HuH-7.5 (cell line): ENCODE measurements around the gene NPAS3.

ENCODE experiments used
- DNase-seq: peaks from one replicate; pipeline ENCODE4 v3.0.0; 2011; ENCODE audit warnings: low spot score

Gene NPAS3

DNA sequence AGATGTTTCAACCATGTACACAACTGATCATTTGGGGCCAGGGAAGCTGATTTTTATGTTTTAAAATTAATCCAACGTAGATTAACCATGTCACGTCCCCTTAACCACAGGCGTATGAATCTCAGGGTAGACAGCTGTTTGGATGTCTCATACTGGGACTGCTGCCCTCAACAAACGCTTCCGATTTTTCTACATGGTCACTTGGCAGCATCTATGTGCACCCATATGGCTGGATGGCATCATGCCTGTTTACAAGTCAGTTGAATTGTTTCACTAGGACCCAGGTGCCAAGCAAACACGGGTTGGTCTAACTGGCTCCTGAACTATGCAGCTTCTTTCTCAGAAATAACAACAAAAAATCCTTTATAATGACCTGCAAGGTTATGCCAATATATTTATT, 393.8 kb downstream of the NPAS3 start:
- DNase-seq, result no peak

DNA sequence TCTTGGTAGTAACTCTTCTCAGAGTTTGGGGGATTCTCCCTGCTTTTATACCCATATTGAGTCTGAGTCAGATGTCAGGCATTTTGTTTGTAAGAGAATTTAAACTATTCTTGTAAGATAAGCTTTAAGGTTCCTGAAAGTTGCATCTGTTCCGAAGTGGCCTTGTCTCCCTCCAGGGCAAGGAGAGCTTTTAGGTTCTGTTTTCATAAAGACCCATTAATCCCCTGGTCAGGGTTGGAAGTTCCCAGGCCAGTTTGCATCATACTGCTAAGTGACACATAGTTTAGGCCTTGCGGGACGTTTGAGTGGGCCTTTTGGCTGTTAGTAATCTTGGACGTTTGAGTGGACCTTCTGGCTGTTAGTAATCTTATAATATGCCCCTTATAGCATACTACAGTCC, 396.7 kb downstream of the NPAS3 start:
- DNase-seq, result no peak

DNA sequence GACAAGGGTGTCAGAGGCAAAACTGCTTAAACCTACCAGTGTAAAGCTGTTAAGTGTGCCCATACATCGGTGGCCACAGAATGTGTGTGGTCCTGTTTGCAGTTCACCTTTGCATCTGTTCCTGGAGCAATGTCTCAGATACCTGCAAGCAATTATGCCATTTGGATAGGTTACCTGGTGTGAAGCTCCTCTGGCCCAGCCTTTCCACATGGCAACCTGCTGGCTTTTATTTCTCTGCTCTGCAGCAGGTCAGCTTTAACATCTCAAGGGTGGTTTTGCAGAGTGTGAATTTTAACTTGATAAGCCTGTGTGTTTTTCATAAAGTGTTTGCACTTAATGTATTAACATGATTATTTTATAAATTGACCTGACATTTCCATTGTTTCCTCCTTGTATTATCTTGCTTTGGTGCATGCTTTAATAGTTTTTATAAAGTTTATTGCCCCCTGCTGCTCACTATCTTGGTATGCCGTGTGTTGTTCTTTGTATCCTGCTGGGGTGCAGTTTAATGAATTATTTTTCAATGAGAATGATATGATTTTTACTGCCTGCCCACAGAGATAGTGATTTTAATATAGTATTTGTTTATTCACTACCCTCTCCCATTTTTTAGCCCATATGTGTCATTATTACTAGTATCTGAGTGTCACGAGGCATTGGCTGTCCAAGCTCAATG, 403.8 kb downstream of the NPAS3 start:
- DNase-seq, result no peak

DNA sequence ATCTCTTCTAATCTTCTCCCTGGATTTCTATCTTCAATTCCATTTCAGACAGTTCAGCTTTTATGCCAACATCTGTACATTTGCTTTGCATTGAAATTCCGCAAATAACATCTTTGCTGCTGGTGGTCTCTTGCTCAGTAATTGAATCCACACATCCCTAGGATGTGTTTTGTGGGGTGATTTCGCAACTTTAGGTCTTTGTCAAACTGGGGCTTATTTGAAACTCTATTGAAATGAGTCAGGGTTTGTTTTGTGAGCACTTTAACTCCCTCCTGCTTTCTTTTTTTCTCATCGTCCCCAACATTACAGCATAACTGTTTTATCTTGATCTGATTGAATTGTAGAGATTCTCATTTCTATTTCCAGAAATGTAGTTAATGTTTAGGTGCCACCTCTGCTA, 404.3 kb downstream of the NPAS3 start:
- no peak for DNase-seq

DNA sequence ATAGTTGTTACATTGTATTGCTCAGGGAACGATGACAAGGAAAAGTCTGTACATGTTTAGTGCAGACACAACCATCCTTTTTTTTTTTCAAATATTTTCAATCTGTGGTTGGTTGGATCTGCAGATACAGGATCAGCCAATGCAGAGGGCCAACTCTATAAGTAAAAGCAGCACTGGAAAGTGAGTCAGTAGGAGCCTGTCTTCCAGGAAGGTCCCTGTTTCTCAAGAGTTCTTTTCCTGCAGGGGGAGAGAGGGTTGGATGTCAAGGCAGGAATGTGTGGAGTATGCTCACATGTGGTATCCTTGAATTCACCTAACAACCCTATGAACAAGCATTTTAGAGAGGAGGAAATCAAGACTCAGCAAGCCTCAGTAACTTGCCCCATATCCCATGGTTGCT, 409.1 kb downstream of the NPAS3 start:
- DNase-seq, result no peak

DNA sequence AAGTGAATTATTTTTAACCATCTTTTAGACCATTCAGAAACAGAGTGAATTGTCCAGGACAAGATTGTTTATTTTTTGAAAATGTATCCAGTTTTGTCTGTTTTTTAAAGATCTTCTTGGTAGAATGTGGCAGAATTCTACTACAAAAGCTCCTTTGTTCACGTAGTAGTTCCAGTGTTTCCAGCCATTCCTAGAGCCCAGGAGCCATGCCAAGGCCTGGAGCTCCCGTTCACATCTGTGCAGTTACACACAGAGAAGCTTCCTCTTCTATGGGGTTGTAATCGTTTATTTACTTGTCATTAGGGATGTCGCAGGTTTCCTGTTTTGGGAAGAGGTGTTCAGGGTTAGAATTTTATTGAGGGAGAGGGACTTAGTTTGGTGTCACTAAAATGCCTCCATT, 409.8 kb downstream of the NPAS3 start:
- no peak for DNase-seq

DNA sequence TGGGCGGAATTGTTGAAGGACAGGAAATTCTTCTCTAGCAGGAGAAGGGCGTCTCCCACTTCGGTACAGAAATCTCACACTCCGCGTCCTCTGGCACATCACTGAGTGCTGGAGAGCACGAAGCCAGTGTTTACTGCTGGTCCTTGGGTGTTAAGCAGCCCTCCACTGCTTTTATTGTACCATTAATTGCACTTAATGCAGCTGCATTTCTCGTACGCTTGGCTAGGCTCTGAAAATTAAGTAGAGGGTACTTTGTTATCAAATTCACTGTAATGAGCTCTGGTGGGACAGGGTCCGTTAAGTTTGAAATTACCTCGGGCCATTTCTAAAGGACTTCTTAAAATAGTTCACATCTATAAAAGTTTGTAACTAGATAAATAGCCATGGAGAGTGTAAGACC, 411.2 kb downstream of the NPAS3 start:
- DNase-seq, result no peak

DNA sequence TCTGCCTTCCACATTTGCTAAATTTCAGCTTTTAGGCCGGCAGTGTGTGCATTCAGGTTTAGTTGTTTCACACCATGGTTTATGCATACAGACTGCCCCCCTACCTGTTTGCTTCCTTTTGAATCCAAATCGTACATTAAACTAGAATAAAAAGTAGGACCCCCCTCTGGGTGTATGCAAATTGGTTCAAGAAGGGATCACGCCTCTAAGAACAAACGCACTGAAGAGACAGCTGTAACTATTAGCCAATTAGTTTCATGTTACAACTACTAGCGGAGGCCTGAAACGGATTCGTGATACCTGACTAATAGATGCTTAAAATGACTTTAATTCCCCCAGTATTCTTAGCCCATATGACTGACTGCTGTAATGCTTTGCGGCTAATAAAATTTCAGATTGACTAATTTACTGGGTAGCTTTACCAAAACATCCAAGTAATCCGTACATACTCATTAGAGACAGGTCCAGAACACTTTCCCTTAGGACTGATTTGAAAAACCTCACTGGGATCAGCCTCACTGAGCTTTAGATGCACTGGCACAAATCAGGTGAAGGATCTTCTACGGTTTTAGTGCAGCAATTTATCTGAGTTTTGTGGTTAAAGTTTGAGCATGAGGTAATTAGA, 411.8 kb downstream of the NPAS3 start:
- no peak for DNase-seq

DNA sequence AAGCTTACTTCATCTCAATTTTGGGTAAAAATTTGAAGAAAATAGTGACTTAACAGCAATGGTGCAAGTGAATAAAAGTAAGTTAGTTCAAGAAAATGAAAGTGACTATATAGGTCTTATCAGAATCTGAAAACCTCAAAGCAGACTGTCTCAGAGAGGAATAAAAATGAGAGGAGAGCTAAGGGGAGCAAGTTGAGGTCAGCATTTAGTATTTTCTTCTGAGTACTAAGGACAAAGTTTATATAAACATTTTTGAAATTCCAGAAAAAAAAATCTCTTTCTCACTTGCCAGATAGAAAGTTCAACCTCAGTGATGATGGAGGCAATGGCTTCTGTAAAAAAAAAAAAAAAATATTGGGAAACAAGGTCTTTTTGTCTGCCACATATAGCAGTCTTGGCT, 414.1 kb downstream of the NPAS3 start:
- no peak for DNase-seq

DNA sequence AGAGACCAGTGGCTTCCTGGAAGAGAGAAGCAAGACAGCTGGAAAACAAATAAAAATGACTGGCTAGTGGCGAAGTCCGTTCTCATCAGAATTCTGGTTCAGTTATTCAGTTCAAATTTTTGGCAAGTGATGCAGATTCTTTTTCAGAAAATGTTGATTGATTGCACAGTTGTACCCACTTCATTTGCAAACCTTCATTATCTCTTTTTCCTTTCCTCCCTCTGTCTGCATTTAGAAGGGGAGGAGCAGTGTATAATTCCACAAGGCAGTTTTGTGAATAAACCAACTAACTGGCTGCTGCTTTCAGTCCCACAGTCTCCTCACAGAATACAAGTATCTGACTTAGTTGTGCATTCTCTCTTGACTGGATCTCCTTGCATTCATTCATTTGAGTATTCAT, 417.5 kb downstream of the NPAS3 start:
- DNase-seq, result no peak

DNA sequence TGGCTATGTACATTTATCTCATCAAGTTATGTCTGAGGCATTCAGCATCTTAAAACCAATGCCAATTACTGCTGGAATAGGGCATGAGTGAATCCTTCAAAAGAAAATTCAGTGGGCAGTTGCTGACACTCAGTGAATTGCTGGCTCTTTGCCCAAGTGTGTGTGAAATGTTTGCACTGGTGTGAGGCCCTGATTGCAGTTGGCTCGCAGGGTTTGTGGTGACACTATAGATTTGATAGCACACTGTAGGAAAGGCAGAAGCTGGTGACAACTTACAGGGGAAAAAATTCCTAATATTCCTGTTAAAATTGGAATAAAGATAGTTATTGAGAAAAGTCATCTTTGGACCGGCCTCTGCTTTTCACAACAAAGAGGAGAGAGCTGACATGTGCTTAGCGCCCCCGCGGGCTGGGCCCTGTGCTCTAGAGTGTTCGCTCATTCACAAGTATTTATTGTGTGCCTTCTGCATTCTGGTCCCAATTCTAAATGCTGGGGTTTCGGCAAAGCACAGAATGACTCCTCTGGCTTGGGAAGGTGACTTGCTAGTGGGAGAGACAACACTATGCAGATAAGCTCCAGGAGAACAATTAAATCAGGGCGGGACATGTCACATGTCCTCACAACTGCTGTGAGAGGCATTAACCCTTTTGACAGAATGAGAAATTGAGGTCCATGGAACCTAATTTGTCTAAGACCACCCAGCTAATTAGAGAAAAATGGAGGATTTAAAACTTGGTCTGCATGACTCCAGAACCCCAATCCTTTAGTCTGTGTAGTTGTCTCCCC, 418.7 kb downstream of the NPAS3 start:
- no peak for DNase-seq

DNA sequence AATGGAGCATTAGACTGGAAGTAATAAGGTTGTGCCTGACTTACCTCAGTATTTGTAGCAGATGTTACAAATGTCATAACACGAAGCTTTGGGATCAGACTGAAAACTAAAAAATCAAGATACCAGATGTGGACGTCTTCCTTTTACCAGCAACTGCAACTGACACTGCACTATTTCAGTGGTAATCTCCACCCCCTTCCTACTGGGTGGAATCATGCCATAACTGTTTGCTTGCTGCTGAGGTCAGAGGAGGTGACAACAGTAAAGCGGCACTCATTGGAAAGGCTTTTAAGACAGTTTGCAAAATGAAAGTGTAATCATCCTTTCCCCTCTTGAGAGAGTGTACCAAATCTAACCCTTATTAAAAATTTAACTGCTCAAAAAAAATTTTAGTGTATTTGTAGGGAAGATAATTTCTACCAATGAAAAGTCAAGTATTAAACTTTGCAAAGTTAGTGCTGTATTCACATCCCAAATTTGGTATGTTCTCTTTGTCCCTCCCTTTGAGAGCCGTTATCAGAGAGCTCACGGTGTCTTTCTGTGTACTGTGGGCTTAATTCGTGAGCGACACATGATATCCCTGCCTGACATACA, 420.7 kb downstream of the NPAS3 start:
- DNase-seq, result no peak

DNA sequence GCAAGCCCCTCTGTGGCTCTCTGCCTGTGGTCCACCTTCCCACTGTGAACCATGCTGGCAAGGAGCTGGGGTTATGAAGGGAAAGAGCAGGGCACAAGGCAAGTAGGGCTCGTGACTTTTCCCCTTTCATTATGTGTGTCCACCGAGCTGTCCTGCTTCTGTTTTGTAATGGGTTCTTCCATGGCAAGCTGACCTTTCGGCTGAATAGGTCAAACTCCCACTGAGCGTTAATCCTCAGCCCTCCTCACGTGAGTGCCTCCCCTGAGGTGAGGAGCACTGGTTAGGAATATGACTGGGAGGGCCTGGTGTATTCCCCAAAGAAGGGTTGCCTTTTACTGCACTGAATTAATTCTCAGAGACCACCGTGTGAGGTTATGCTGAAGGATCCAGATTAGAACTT, 424.3 kb downstream of the NPAS3 start:
- DNase-seq, result no peak

DNA sequence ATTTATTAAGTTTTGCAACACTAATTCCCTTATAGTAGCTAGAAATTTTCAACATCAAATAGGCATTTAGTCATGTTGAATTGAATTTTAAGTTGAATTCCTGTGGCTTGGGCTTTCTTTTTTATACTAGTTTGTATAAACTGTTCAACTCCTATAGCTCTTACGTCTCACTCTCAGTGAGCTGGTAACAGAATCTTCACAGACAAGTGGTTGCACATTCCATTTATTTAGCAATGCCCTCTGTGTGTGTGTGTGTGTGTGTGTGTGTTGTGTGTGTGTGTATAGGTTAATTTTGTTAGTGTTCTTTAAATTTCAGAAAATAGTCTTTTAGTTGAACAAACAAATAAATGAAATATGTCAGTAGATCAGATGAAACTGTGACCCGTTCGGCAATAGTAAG, 425.0 kb downstream of the NPAS3 start:
- DNase-seq, result no peak

DNA sequence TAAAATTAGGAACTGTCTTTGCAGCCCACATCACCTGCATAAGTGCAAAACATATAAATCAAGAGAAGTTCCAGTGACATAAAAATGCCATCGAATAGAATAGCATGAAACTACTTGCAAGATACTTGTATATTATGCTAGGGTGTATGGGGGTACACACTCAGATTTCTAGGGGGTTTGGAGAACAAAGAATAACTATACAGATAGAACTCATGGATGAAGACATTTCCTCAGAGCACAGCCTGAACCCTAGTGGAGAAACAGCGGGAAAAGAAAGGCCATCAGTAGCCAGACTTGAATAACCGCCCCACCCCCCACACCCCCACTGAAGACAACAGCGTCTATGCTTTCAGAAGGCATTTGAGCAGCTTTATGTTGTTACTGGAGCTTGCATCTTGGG, 425.8 kb downstream of the NPAS3 start:
- no peak for DNase-seq

DNA sequence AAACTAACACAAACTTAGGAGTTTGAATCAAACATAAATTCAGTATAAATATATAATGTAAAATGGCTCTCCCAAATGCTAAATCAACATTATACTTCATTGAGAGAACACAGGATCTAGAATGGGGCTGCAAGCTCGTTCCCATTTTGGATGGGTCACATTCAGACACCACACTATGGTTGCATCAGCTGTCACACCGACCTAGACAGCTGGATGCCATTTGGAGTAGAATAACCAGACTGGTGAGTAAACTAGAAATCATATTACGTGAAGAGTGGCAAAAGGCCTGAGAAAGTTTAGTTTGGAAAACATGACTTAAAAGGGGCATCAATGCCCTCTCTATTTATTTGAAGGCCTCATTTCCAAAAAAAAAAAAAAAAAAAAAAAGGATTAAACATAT, 430.4 kb downstream of the NPAS3 start:
- DNase-seq, result no peak

DNA sequence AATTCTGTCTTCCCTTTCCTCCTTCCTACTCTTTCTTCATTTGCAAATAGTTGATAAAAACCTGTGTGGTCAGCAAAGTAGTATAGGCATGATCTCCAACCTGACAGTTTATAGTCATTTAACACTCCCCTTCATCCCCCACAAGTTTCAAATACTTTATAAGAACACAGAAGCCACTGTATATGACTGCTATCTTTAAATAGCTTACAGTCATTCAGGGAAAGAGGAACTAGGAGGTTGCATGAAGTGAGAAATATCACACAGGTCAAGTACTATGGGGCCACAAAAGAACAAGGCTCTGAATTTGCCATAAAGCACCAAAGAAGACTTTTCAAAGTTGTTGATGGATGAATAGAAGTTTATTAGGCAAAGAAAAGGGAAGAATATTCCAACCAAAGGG, 431.3 kb downstream of the NPAS3 start:
- no peak for DNase-seq

DNA sequence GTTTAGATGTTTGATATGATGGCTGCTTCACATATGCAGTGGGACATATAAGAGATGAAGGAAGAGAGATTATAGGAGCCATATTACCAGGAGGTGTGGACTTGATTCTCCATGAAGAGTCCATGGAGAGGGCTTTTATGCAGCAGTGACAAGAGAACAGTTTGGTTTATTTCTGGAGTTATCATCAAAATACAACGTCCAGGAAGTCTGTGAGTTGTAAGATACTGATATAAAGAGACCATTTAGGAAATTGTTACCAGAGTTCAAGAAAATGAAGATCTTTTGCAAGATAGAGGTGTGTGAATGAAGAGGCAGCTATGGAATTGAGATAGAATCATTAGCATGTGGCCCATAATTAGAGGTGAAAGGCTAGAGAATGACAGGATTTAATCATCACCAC, 431.7 kb downstream of the NPAS3 start:
- no peak for DNase-seq

DNA sequence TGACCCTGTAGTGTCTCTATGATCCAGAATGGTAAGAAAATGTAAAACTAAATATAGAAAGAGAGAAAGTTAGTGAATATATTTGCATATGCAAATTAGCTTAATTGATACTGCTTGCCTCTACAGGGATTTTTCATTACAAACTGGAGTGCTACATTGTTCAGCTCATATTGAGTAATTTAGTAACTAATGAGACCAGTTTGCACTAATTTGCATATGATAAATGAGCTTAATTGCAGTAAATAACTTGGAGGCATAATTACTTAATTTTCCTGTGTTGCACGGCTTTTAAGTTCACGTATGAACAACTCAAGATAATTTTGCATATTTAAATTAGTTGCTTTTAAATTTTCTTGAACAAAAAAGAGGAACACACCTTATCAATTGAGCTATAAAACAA, 436.5 kb downstream of the NPAS3 start:
- no peak for DNase-seq

DNA sequence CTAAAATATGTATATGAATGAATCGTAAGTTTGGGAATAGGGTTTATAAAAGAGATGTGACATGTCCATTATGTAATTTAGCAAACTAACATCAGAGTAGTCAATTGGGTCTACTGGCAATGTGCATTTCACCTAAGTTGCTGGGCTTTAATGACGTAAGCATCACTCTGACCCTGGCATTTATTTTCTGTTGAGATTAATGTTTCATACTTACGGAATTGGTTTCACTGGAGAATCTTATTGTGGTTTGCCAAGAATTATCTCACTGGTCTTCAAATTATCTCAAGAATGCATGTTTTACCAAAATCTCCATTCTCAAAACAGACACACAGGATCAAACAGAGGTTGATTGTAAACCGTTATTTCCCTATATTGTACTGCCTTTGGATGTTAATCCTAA, 437.1 kb downstream of the NPAS3 start:
- DNase-seq, result no peak

DNA sequence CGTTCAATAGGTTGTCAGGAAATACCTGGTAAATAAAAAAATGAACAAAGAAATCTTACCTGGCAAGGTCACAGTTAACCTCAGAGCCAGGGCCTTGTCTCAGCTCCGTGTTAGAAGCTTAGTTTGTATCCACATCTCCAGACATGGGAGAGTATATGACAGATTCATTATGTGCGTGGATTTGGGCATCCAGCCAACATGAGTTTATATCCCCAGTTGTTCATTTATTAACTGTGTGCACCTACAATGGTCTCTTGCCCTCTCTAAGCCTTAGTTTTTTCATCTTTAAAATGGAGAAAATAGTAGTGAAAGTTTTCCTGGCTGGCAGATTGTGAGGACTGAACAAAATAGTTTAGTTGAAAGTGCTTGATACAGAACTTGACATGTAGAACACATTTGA, 437.8 kb downstream of the NPAS3 start:
- no peak for DNase-seq

DNA sequence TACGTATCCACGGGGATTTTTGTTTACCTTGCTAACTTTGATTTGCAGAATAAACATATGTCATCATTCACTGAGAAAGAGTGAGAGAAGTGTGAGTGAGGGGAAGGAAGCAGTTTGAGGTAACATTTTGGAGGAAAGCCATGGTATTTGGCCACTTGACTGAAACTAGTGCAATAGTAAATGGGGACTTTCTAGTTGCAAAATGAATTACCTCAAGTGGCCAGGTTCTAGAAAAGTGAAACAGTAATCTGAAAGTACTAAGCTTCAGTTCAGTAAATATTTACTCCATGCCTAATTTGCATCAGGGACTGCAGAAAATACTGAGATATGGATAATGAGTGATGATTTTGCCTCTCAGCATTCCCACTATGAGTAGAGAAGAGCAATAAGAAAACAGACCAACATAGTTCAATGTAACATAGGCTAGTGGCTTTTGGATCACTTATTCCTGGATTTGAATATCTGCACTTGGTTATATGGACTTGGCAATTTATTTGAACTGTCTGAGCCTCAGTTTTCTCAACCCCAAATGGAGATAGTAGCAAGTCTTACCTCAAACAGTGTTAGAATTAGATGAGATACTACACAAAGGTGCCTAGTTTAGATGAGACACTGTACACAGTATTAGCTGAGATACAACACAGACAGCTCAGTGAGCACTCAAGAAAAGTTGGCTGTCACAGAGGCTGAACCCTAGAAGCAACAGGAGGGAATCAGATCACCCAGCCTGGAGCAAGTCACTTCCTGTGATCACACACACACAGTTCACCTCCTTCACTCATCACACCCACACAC, 439.1 kb downstream of the NPAS3 start:
- no peak for DNase-seq
